Activated effector memory CD4-positive, alpha-beta T cell treated with Interleukin-2 at 50 U/mL for 16 hours (primary cell): ENCODE data around the gene SPACDR.
"Not testable (repeated sequence)": the region's sequence is repeated elsewhere in the genome, so short reads cannot be mapped to it uniquely, and the experiment has no call there.

ENCODE experiments used
- DNase-seq: peaks from one replicate; pipeline ENCODE4 v3.0.0-alpha.2; 2020

SPACDR gene

GRCh38 chr7:100465299-100465698, 1.2 kb upstream of the SPACDR start:
- DNase-seq = no peak

- DNase-seq = no peak
These were observed 731 bp upstream of the SPACDR start for GRCh38 chr7:100464791-100465190.

GRCh38 chr7:100457033-100457432, 7.0 kb downstream of the SPACDR start:
- no peak for DNase-seq

- DNase-seq = no peak
These were observed 7.5 kb downstream of the SPACDR start for GRCh38 chr7:100456562-100456961.

- DNase-seq = no peak
These were observed 8.9 kb downstream of the SPACDR start for GRCh38 chr7:100455206-100455605.

- not testable (repeated sequence) for DNase-seq
These were observed 10.2 kb downstream of the SPACDR start for GRCh38 chr7:100453854-100454253.

- DNase-seq = no peak
These were observed 11.5 kb downstream of the SPACDR start for GRCh38 chr7:100452513-100452912.

GRCh38 chr7:100449190-100449795, 14.8 kb downstream of the SPACDR start:
- DNase-seq = no peak

- DNase-seq = not testable (repeated sequence)
These were observed 16.7 kb downstream of the SPACDR start for GRCh38 chr7:100447363-100447762.

- DNase-seq = no peak
These were observed 18.0 kb downstream of the SPACDR start for GRCh38 chr7:100446040-100446439.

GRCh38 chr7:100444311-100445278, 19.5 kb downstream of the SPACDR start:
- no peak for DNase-seq

GRCh38 chr7:100443096-100443840, 20.8 kb downstream of the SPACDR start:
- no peak for DNase-seq

- no peak for DNase-seq
These were observed 22.2 kb downstream of the SPACDR start for GRCh38 chr7:100441641-100442535.

GRCh38 chr7:100439244-100439643, 24.8 kb downstream of the SPACDR start:
- DNase-seq = not testable (repeated sequence)

- DNase-seq = not testable (repeated sequence)
These were observed 25.3 kb downstream of the SPACDR start for GRCh38 chr7:100438731-100439130.

- no peak for DNase-seq
These were observed 25.9 kb downstream of the SPACDR start for GRCh38 chr7:100438172-100438571.

- DNase-seq = no peak
These were observed 26.6 kb downstream of the SPACDR start for GRCh38 chr7:100437150-100438100.

GRCh38 chr7:100435401-100436304, 28.4 kb downstream of the SPACDR start:
- peak; percentile 46 for DNase-seq

GRCh38 chr7:100434297-100435144, 29.5 kb downstream of the SPACDR start:
- DNase-seq = no peak
